ENCODE measurements around the gene NGFR.

- TF ChIP-seq CTCF (conservative IDR thresholded peaks at IDR 0.05; ENCODE audit: low read depth, low read length) (no peak), EZH2 (IDR thresholded peaks at IDR 0.05; ENCODE audit: borderline replicate concordance, low read depth, low read length, poor library complexity, severe bottlenecking) (no peak)
Measured at GRCh38 chr17:49504369-49504768, 9.3 kb downstream of the NGFR start.
